Stomach (tissue), 9 donors: ENCODE results near the gene ADAMTS16. TPM values are rescaled to one million over a fixed set of nuclear protein-coding genes. Genes with fewer than 3 reads are reported as not detected.

ENCODE experiments used
- DNase-seq, 2 donors: peaks; one replicate each; pipeline versions ENCODE4 v3.0.0 to v3.0.0-alpha.2; 2013 to 2019
- H3K27ac ChIP-seq, 5 donors: fragments of 200-600 bp in 4 of 5; sonication (generic) in 4 of 5; one replicate each; pipeline ENCODE4 v1.5.1; 2013 to 2019; ENCODE audit warnings: mild to moderate bottlenecking in 1 of 5, moderate library complexity in 1 of 5
- H3K27me3 ChIP-seq, 3 donors: fragments of 200-600 bp; sonication (generic); one replicate each; pipeline ENCODE4 v1.5.1; 2017 to 2019; ENCODE audit warnings: mixed run types in 1 of 3
- H3K36me3 ChIP-seq, 4 donors: fragments of 200-600 bp; sonication (generic); 1 replicate in 3 of 4; 2 replicates in 1 of 4; pipeline ENCODE4 v1.5.1; 2016 to 2019
- H3K4me1 ChIP-seq, 4 donors: fragments of 200-600 bp; sonication (generic); one replicate each; pipeline ENCODE4 v1.5.1; 2016 to 2019
- H3K4me3 ChIP-seq, 4 donors: fragments of 200-600 bp; sonication (generic) in 3 of 4; one replicate each; pipeline ENCODE4 v1.5.1; 2016 to 2019; ENCODE audit warnings: mild to moderate bottlenecking in 1 of 4
- H3K9me3 ChIP-seq, 4 donors: fragments of 200-600 bp; sonication (generic); one replicate each; pipeline ENCODE4 v1.5.1; 2016 to 2019
- CTCF ChIP-seq, 7 experiments: fragments of 450-650 bp in 4 of 7; fragments of 200-600 bp in 3 of 7; sonication (generic) in 3 of 7; IDR thresholded peaks; one replicate each; pipeline ENCODE4 v1.5.1; 2016 to 2019; ENCODE audit warnings: antibody characterized with exemption in 7 of 7, control low read depth in 2 of 7, mild to moderate bottlenecking in 1 of 7
- EP300 ChIP-seq: sonication (generic); formaldehyde crosslinking; IDR thresholded peaks from one replicate; pipeline ENCODE4 v1.6.1; 2017; ENCODE audit warnings: antibody characterized with exemption
- POLR2A ChIP-seq, 4 donors: fragments of 450-650 bp; IDR thresholded peaks; one replicate each; pipeline ENCODE4 v1.6.1; 2016; ENCODE audit warnings: antibody characterized with exemption in 4 of 4, control low read depth in 2 of 4, mild to moderate bottlenecking in 1 of 4, moderate library complexity in 1 of 4
- POLR2AphosphoS5 ChIP-seq, 3 donors: sonication (generic); formaldehyde crosslinking; IDR thresholded peaks; one replicate each; pipeline ENCODE4 v1.6.1; 2016; ENCODE audit warnings: antibody characterized with exemption in 3 of 3
- WGBS, 5 donors: extraction: QIAGEN DNeasy Blood & Tissue Kit in 3 of 5; methylation state at CpG; one replicate each; pipeline versions ENCODE4 v1.1.5 to v1.1.7; 2013 to 2018; 5-methylcytosine and 5-hydroxymethylcytosine counted together
- intact Hi-C: fragments of 100-400 bp; cut with DNase I; formaldehyde crosslinking; loops from one replicate; pipeline ENCODE4 v1.15.1; 2023; ENCODE audit warnings: low total_unique reads
- polyA plus RNA-seq, 3 donors: library from polyadenylated mRNA; stranded (reverse); fragments of 200-250 nt; gene quantifications; one replicate each; pipeline ENCODE4 v1.2.3, GENCODE V29; 2013
- total RNA-seq, 5 donors: library from RNA; depleted of rRNA; stranded (reverse); fragments of >200 nt; gene quantifications; one replicate each; pipeline versions ENCODE4 v1.1.0 to v1.2.3, GENCODE V29; 2014 to 2016
- donor health status: healthy with polysubstance abuse.
- donor health status: Bipolar disorder and iron deficiency.
- donor health status: healthy.

Gene ADAMTS16
- total and polyA plus RNA-seq, 8 donors: 0.29 to 12.7 TPM; not detected in 6

- intact Hi-C loops: no loop called here
- Histone ChIP-seq H3K27ac (no peak overlapping the region), H3K4me1 (no peaks in the 10 kb centered on the region), H3K9me3 (no peaks in the 10 kb centered on the region), H3K27me3 (no peaks in the 10 kb centered on the region), H3K4me3 (no peak overlapping the region), H3K36me3 (no peaks in the 10 kb centered on the region)
- no peak for DNase-seq
- WGBS, 5 donors: 67 to 90% (median 87%) methylated on average over 4 of the region's 4 CpGs
- TF ChIP-seq CTCF (IDR thresholded peaks at IDR 0.05) (no peak), EP300 (no peak), POLR2A (IDR thresholded peaks at IDR 0.05) (no peak), POLR2AphosphoS5 (IDR thresholded peaks at IDR 0.05) (no peak)
These were observed 190.8 kb downstream of the ADAMTS16 start for GRCh38 chr5:5330728-5331452.

- no peak for DNase-seq
- Histone ChIP-seq H3K9me3 (no peaks in the 10 kb centered on the region), H3K36me3 (no peaks in the 10 kb centered on the region), H3K4me3 (no peak overlapping the region), H3K27me3 (no peaks in the 10 kb centered on the region), H3K27ac (no peak overlapping the region), H3K4me1 (no peaks in the 10 kb centered on the region)
- WGBS, 5 donors: 71 to 84% (median 77%) methylated on average over 4 to 6 of the region's 6 CpGs
- TF ChIP-seq POLR2A (IDR thresholded peaks at IDR 0.05) (no peak), CTCF (IDR thresholded peaks at IDR 0.05) (no peak), EP300 (no peak), POLR2AphosphoS5 (IDR thresholded peaks at IDR 0.05) (no peak)
- intact Hi-C loops: no loop called here
These were observed 191.7 kb downstream of the ADAMTS16 start for GRCh38 chr5:5331848-5332247.

DNA sequence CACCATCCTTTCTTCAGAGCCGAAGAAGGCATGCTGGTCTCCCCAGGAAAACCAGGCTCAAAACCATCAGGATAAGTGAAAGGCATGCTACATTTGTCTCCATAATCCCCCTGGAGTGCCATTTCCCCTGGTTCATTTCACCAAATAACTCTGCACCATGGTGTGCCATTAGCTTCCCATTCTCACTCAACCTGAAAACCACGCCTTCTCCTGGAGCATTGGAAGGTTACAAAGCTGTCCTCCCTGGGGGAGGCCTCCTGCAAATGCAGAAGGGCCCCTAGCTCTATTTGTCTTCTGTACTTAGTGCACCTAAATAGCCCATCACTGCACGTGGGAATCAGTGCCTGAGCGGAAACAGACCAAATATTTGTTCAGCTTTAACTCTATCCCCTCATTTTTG is 192.2 kb downstream of the ADAMTS16 start:
- TF ChIP-seq CTCF (IDR thresholded peaks at IDR 0.05): no peak
- TF ChIP-seq EP300: no peak
- TF ChIP-seq POLR2AphosphoS5 (IDR thresholded peaks at IDR 0.05): no peak
- TF ChIP-seq POLR2A (IDR thresholded peaks at IDR 0.05): no peak
- Histone ChIP-seq H3K27me3 (no peaks in the 10 kb centered on the region), H3K4me1 (no peaks in the 10 kb centered on the region), H3K4me3 (no peak overlapping the region), H3K27ac (no peak overlapping the region), H3K9me3 (no peaks in the 10 kb centered on the region), H3K36me3 (no peaks in the 10 kb centered on the region)
- WGBS, 5 donors: 56 to 67% (median 66%) methylated on average over 4 of the region's 4 CpGs
- intact Hi-C loops: no loop called here
- DNase-seq: no peak

- no peak overlapping the region for H3K4me3 ChIP-seq
- H3K4me1 ChIP-seq: no peaks in the 10 kb centered on the region
- H3K9me3 ChIP-seq: no peaks in the 10 kb centered on the region
- TF ChIP-seq POLR2AphosphoS5 (IDR thresholded peaks at IDR 0.05) (no peak), POLR2A (IDR thresholded peaks at IDR 0.05) (no peak)
- intact Hi-C loops: no loop called here
- H3K27me3 ChIP-seq: no peaks in the 10 kb centered on the region
- H3K36me3 ChIP-seq: no peaks in the 10 kb centered on the region
- no peak for DNase-seq
- H3K27ac ChIP-seq: no peak overlapping the region
These were observed 195.0 kb downstream of the ADAMTS16 start for GRCh38 chr5:5335107-5335506.

- H3K27ac ChIP-seq: no peak overlapping the region
- WGBS, 5 donors: 20 to 32% (median 23%) methylated on average over 4 of the region's 4 CpGs
- DNase-seq: no peak
- TF ChIP-seq EP300: no peak
- TF ChIP-seq POLR2AphosphoS5 (IDR thresholded peaks at IDR 0.05): no peak
- intact Hi-C loops: no loop called here
- no peaks in the 10 kb centered on the region for H3K9me3 ChIP-seq
- H3K4me1 ChIP-seq: no peaks in the 10 kb centered on the region
- H3K27me3 ChIP-seq: no peaks in the 10 kb centered on the region
- H3K4me3 ChIP-seq: no peak overlapping the region
- H3K36me3 ChIP-seq: no peaks in the 10 kb centered on the region
These were observed 195.7 kb downstream of the ADAMTS16 start for GRCh38 chr5:5335700-5336264.
